H1 (cell line): ENCODE data around the gene METTL1. TPM values are rescaled to one million over a fixed set of nuclear protein-coding genes. Genes with fewer than 3 reads are reported as not detected.

Source experiments
- CTCF ChIA-PET: fragments of 300-600 bp; sonication (Branson Sonifier 250); formaldehyde crosslinking; loops from one replicate; lab custom pipeline; 2021; ENCODE audit not compliant: partially characterized antibody; lab: Charles Lee
- POLR2A ChIA-PET: fragments of 300-600 bp; sonication (Branson Sonifier 250); formaldehyde crosslinking; loops from one replicate; lab custom pipeline; 2021; ENCODE audit warnings: inconsistent platforms; ENCODE audit not compliant: partially characterized antibody; lab: Charles Lee
- DNase-seq, 2 experiments: peaks; one replicate each; pipeline versions ENCODE4 v3.0.0 to v3.0.0-alpha.2; 2010 to 2022; ENCODE audit warnings: low spot score in 2 of 2, low read depth in 1 of 2, mixed read lengths in 1 of 2
- FAIRE-seq: peaks from 2 replicates; lab custom pipeline; 2011; peaks lifted over from hg19 to GRCh38; lab: Jason Lieb, UNC
- H2AFZ ChIP-seq: 2 replicates; pipeline ENCODE4 v1.8.1; 2012; ENCODE audit warnings: low read length, inconsistent platforms
- H2AK5ac ChIP-seq: 2 replicates; pipeline ENCODE4 v1.6.1; 2013; ENCODE audit warnings: low read depth, low read length
- H2BK120ac ChIP-seq: replicated peaks from 2 replicates; pipeline ENCODE3; 2013; ENCODE audit warnings: low read depth, low read length, inconsistent platforms
- H2BK12ac ChIP-seq: 2 replicates; pipeline ENCODE4 v1.6.1; 2013; ENCODE audit warnings: low read depth, low read length
- H2BK15ac ChIP-seq: 2 replicates; pipeline ENCODE4 v1.6.1; 2013; ENCODE audit warnings: low read length
- H2BK20ac ChIP-seq: 2 replicates; pipeline ENCODE4 v1.6.1; 2013; ENCODE audit warnings: low read length
- H2BK5ac ChIP-seq: 2 replicates; pipeline ENCODE4 v1.6.1; 2013; ENCODE audit warnings: low read depth, low read length
- H3K14ac ChIP-seq: 2 replicates; pipeline ENCODE4 v1.6.1; 2013; ENCODE audit warnings: inconsistent platforms; ENCODE audit not compliant: insufficient read length
- H3K18ac ChIP-seq: 2 replicates; pipeline ENCODE4 v1.6.1; 2013; ENCODE audit warnings: low read length; ENCODE audit errors: extremely low read depth
- H3K23ac ChIP-seq: 2 replicates; pipeline ENCODE4 v1.6.1; 2013; ENCODE audit warnings: inconsistent platforms; ENCODE audit not compliant: insufficient read length
- H3K23me2 ChIP-seq: 2 replicates; pipeline ENCODE4 v1.6.1; 2013; ENCODE audit warnings: low read depth, low read length
- H3K27ac ChIP-seq: 2 replicates; pipeline ENCODE4 v1.6.1; 2011; ENCODE audit warnings: low read depth, low read length, inconsistent platforms
- H3K27me3 ChIP-seq, 4 experiments: replicated peaks in 1 of 4; 1 replicate in 1 of 4; 2 replicates in 3 of 4; pipeline versions ENCODE4 v1.6.1 to v1.8.1; 2011 to 2013; ENCODE audit warnings: low read length in 3 of 4, mild to moderate bottlenecking in 3 of 4, inconsistent platforms in 2 of 4, mixed read lengths in 2 of 4, moderate library complexity in 1 of 4; ENCODE audit not compliant: control insufficient read depth in 3 of 4, insufficient read depth in 3 of 4; ENCODE audit errors: extremely low read depth in 1 of 4
- H3K36me3 ChIP-seq, 4 experiments: 2 replicates each; pipeline versions ENCODE4 v1.6.1 to v1.8.1; 2011 to 2013; ENCODE audit warnings: mild to moderate bottlenecking in 4 of 4, low read length in 3 of 4, moderate library complexity in 2 of 4, control low read depth in 1 of 4, inconsistent platforms in 1 of 4; ENCODE audit not compliant: insufficient read depth in 4 of 4, control insufficient read depth in 2 of 4
- H3K4ac ChIP-seq: replicated peaks from 2 replicates; pipeline ENCODE3; 2013; ENCODE audit warnings: low read length, low read depth, mixed read lengths, inconsistent platforms; ENCODE audit not compliant: insufficient read length
- H3K4me1 ChIP-seq, 4 experiments: replicated peaks in 1 of 4; 1 replicate in 1 of 4; 2 replicates in 3 of 4; pipeline versions ENCODE4 v1.6.1 to v1.8.1; 2011 to 2013; ENCODE audit warnings: low read length in 3 of 4, inconsistent platforms in 2 of 4, mixed read lengths in 1 of 4; ENCODE audit not compliant: insufficient read depth in 4 of 4, control insufficient read depth in 3 of 4
- H3K4me2 ChIP-seq, 2 experiments: 2 replicates each; pipeline versions ENCODE4 v1.6.1 to v1.8.1; 2011 to 2013; ENCODE audit warnings: low read depth in 2 of 2, low read length in 2 of 2, control low read depth in 1 of 2, inconsistent platforms in 1 of 2, mild to moderate bottlenecking in 1 of 2; ENCODE audit not compliant: insufficient read depth in 1 of 2
- H3K4me3 ChIP-seq, 4 experiments: fragments of 200-600, 300-600 bp in 1 of 4; sonication (generic), shearing (Covaris generic), sonication (Bioruptor Twin) in 1 of 4; 2 replicates each; pipeline versions ENCODE4 v1.5.1 to v1.8.1; 2011 to 2016; ENCODE audit warnings: low read length in 4 of 4, low read depth in 3 of 4, control low read depth in 2 of 4, inconsistent platforms in 2 of 4, mild to moderate bottlenecking in 2 of 4, mixed read lengths in 1 of 4, moderate library complexity in 1 of 4; ENCODE audit not compliant: insufficient read depth in 2 of 4; ENCODE audit errors: extremely low read depth in 1 of 4
- H3K56ac ChIP-seq: replicated peaks from 2 replicates; pipeline ENCODE3; 2013; ENCODE audit warnings: low read depth, mild to moderate bottlenecking, mixed read lengths, low read length, inconsistent platforms; ENCODE audit not compliant: insufficient read length
- H3K79me1 ChIP-seq: 2 replicates; pipeline ENCODE4 v1.6.1; 2013; ENCODE audit warnings: low read depth, low read length, control low read depth
- H3K79me2 ChIP-seq, 2 experiments: 2 replicates each; pipeline versions ENCODE4 v1.6.1 to v1.8.1; 2012 to 2013; ENCODE audit warnings: low read length in 2 of 2, mild to moderate bottlenecking in 2 of 2, inconsistent platforms in 1 of 2; ENCODE audit not compliant: insufficient read depth in 2 of 2, control insufficient read depth in 1 of 2
- H3K9ac ChIP-seq, 4 experiments: replicated peaks in 1 of 4; 1 replicate in 1 of 4; 2 replicates in 3 of 4; pipeline versions ENCODE4 v1.6.1 to v1.8.1; 2011 to 2013; ENCODE audit warnings: low read depth in 3 of 4, low read length in 3 of 4, control low read depth in 2 of 4, mild to moderate bottlenecking in 2 of 4, moderate library complexity in 2 of 4, inconsistent platforms in 1 of 4; ENCODE audit errors: extremely low read depth in 1 of 4
- H3K9me3 ChIP-seq, 2 experiments: 2 replicates each; pipeline versions ENCODE4 v1.6.1 to v1.8.1; 2012 to 2013; ENCODE audit warnings: mild to moderate bottlenecking in 2 of 2, moderate library complexity in 2 of 2, control low read depth in 1 of 2, inconsistent platforms in 1 of 2, low read depth in 1 of 2, low read length in 1 of 2, mixed read lengths in 1 of 2; ENCODE audit not compliant: insufficient read depth in 2 of 2
- H4K20me1 ChIP-seq, 2 experiments: replicated peaks in 1 of 2; 2 replicates each; pipeline versions ENCODE3 to v1.8.1; 2011 to 2013; ENCODE audit warnings: inconsistent platforms in 2 of 2, low read length in 2 of 2, mild to moderate bottlenecking in 1 of 2; ENCODE audit not compliant: insufficient read depth in 2 of 2, control insufficient read depth in 1 of 2
- H4K5ac ChIP-seq: 2 replicates; pipeline ENCODE4 v1.6.1; 2013; ENCODE audit warnings: low read length, low read depth, mixed read lengths, inconsistent platforms; ENCODE audit not compliant: insufficient read length
- H4K8ac ChIP-seq: 2 replicates; pipeline ENCODE4 v1.8.0; 2013; ENCODE audit warnings: mild to moderate bottlenecking, moderate library complexity, low read length, inconsistent platforms; ENCODE audit not compliant: insufficient read depth; ENCODE audit errors: extremely low read depth
- H4K91ac ChIP-seq: replicated peaks from 2 replicates; pipeline ENCODE3; 2013; ENCODE audit warnings: low read length, mixed read lengths, inconsistent platforms; ENCODE audit not compliant: insufficient read length
- BRCA1 ChIP-seq: IDR thresholded peaks from 2 replicates; pipeline ENCODE4 v1.6.1; 2012; ENCODE audit warnings: low read depth, low read length, improper control_type of control experiment
- CHD1 ChIP-seq: IDR thresholded peaks from 2 replicates; pipeline ENCODE4 v1.6.1; 2012; ENCODE audit warnings: low read depth, low read length, improper control_type of control experiment
- CHD2 ChIP-seq: IDR thresholded peaks from 2 replicates; pipeline ENCODE4 v1.6.1; 2012; ENCODE audit warnings: low read length, improper control_type of control experiment
- KDM1A ChIP-seq: fragments of 200-600, 300-600 bp; sonication (generic); IDR thresholded peaks from 2 replicates; pipeline ENCODE4 v1.7.1; 2016; ENCODE audit warnings: mild to moderate bottlenecking, low read length, borderline replicate concordance
- KDM5A ChIP-seq: fragments of 200-600 bp; IDR thresholded peaks from 2 replicates; pipeline ENCODE4 v1.7.1; 2012; ENCODE audit warnings: mild to moderate bottlenecking, low read length, inconsistent platforms, mixed read lengths
- RNF2 ChIP-seq: fragments of 200-900, 300-1000 bp; sonication (generic); IDR thresholded peaks from 2 replicates; pipeline ENCODE4 v1.7.1; 2016; ENCODE audit warnings: borderline replicate concordance, low read depth, mild to moderate bottlenecking, antibody characterized with exemption, low read length; ENCODE audit not compliant: poor library complexity, severe bottlenecking; ENCODE audit errors: missing control alignments
- SAP30 ChIP-seq: fragments of 300-600 bp; sonication (generic); IDR thresholded peaks from 2 replicates; pipeline ENCODE4 v1.7.1; 2012; ENCODE audit warnings: low read length, moderate library complexity, mild to moderate bottlenecking, inconsistent platforms; ENCODE audit not compliant: insufficient read depth, insufficient replicate concordance
- SIRT6 ChIP-seq: IDR thresholded peaks from one replicate; pipeline ENCODE4 v1.7.1; 2012; ENCODE audit warnings: low read length, inconsistent platforms
- TAF7 ChIP-seq: optimal IDR thresholded peaks from 2 replicates; pipeline ENCODE3; 2011; ENCODE audit warnings: low read depth, mild to moderate bottlenecking, inconsistent platforms, low read length, moderate library complexity, borderline replicate concordance
- ZNF274 ChIP-seq: IDR thresholded peaks from 2 replicates; pipeline ENCODE4 v1.7.0; 2012; ENCODE audit warnings: low read length, borderline replicate concordance; ENCODE audit errors: extremely low read depth
- WGBS, 2 experiments: shearing (Covaris generic) in 1 of 2; methylation state at CpG; one replicate each; pipeline versions ENCODE4 v1.1.6 to v1.1.7; 2013 to 2015; ENCODE audit warnings: low lambda C conversion rate in 2 of 2, mixed read lengths in 2 of 2, inconsistent platforms in 1 of 2, low coverage in 1 of 2, missing lambda C conversion rate in 1 of 2; ENCODE audit not compliant: insufficient replicate concordance in 2 of 2, insufficient coverage in 1 of 2, insufficient read length in 1 of 2; ENCODE audit errors: extremely low coverage in 1 of 2, missing lambda C conversion rate in 1 of 2; 5-methylcytosine and 5-hydroxymethylcytosine counted together
- polyA plus RNA-seq, 7 experiments: library from polyadenylated mRNA; depleted of rRNA in 3 of 7; stranded (reverse) in 5 of 7; unstranded in 2 of 7; fragments of >200 nt in 5 of 7; fragments of 200-250 nt in 2 of 7; gene quantifications; 1 replicate in 5 of 7; 2 replicates in 1 of 7; 4 replicates in 1 of 7; pipeline versions ENCODE4 v1.2.1 to v1.2.3, GENCODE V29; 2011 to 2013; ENCODE audit warnings: missing spikeins in 2 of 7, mixed read lengths in 2 of 7
- total RNA-seq: library from RNA; stranded (reverse); fragmentation: NEBNext Ultra II Directional; extraction: Animal tissue kit (Norgen Biotek cat#: 25700); gene quantifications from 2 replicates; pipeline ENCODE4 v1.2.1, GENCODE V29; 2021
- TF ChIP-seq, protein P1 (sequence below): IDR thresholded peaks from 2 replicates; pipeline ENCODE4 v1.6.1; 2012; ENCODE audit warnings: low read length, inconsistent platforms

METTL1 gene
- total and polyA plus RNA-seq, 2 of the 8 experiments (the other 6 are each of a cell fraction or from before 2014, with no cell fraction given): 40.5 to 46.0 TPM

DNA sequence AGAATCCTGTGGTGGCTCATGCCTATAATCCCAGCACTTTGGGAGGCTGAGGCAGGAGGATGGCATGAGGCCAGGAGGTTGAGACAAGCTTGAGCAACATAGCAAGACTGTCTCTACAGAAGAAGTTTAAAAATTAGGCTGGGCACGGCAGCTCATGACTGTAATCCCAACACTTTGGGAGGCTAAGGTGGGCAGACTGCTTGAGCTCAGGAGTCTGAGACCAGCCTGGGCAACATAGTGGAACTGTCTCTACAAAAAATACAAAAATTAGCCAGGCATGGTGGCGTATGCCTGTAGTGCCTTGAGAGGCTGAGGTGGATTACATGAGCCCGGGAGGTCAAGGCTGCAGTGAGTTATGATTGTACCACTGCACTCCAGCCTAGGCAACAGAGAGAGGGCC is 4.0 kb downstream of the METTL1 start:
- no peak overlapping the region for H3K9ac ChIP-seq
- H4K20me1 ChIP-seq: peaks cover 0 to 4% of the 10 kb centered on the region in 2 experiments
- no peak overlapping the region for H3K4ac ChIP-seq
- 87% methylated on average over 3 of the region's 3 CpGs; no CpG with 5 or more reads in 1 of the 2 experiments for WGBS, 2 experiments
- no peak overlapping the region for H2BK15ac ChIP-seq
- no peak overlapping the region for H3K14ac ChIP-seq
- DNase-seq (no peak), FAIRE-seq (no peak)
- peaks cover 22 to 39% (median 37%) of the 10 kb centered on the region in 4 experiments for H3K27me3 ChIP-seq
- no peak overlapping the region for H2AK5ac ChIP-seq
- 0 out of 4 replicates have a peak, but pooled peaks cover 0 to 7% of the 10 kb centered on the region in 2 experiments for H3K79me2 ChIP-seq
- no peak overlapping the region for H3K23ac ChIP-seq
- no peaks in the 10 kb centered on the region; the same call in 1 of the 2 replicates for H3K79me1 ChIP-seq
- no peak overlapping the region for H4K5ac ChIP-seq
- H3K4me2 ChIP-seq: no peak overlapping the region; a peak in 1 of 4 replicates
- no peaks in the 10 kb centered on the region for H3K9me3 ChIP-seq
- H3K56ac ChIP-seq: no peak overlapping the region
- no peak overlapping the region for H3K4me3 ChIP-seq
- POLR2A ChIA-PET: interaction anchor here (0.6 to 5.3 kb wide), 13 partner anchors 9 to 77 kb away, joined by 3 to 35 read pairs (median 4); partner anchors contain the start of genes CDK4, TSFM and TSPAN31
- no peak overlapping the region for H2AFZ ChIP-seq
- H3K18ac ChIP-seq: no peak overlapping the region
- H3K36me3 ChIP-seq: peaks cover 11 to 17% (median 14%) of the 10 kb centered on the region in 4 experiments; a peak in 7 of 8 replicates
- H4K8ac ChIP-seq: no peak overlapping the region
- H4K91ac ChIP-seq: no peak overlapping the region
- no peak overlapping the region for H3K27ac ChIP-seq
- CTCF ChIA-PET: interaction anchor here (1.0 to 3.9 kb wide), 9 partner anchors 9 to 145 kb away, joined by 3 to 40 read pairs (median 6); partner anchors contain the start of gene TSFM
- no peak overlapping the region for H2BK12ac ChIP-seq
- H2BK120ac ChIP-seq: no peak overlapping the region
- peaks cover 13 to 25% (median 20%) of the 10 kb centered on the region in 4 experiments for H3K4me1 ChIP-seq
- H2BK20ac ChIP-seq: no peak overlapping the region
- no peak overlapping the region for H2BK5ac ChIP-seq
- peaks cover 33% of the 10 kb centered on the region for H3K23me2 ChIP-seq
- no peak for TF ChIP-seq CHD1
- no peak for TF ChIP-seq RNF2
- TF ChIP-seq KDM1A: no peak
- TF ChIP-seq SAP30: no peak
- TF ChIP-seq SIRT6: no peak
- TF ChIP-seq TAF7: no peak
- no peak for TF ChIP-seq BRCA1
- TF ChIP-seq, protein P1, sequence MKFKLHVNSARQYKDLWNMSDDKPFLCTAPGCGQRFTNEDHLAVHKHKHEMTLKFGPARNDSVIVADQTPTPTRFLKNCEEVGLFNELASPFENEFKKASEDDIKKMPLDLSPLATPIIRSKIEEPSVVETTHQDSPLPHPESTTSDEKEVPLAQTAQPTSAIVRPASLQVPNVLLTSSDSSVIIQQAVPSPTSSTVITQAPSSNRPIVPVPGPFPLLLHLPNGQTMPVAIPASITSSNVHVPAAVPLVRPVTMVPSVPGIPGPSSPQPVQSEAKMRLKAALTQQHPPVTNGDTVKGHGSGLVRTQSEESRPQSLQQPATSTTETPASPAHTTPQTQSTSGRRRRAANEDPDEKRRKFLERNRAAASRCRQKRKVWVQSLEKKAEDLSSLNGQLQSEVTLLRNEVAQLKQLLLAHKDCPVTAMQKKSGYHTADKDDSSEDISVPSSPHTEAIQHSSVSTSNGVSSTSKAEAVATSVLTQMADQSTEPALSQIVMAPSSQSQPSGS: no peak
- no peak for TF ChIP-seq KDM5A
- TF ChIP-seq ZNF274: no peak
- TF ChIP-seq CHD2: no peak
